Glutamatergic neuron (in vitro differentiated cells): ENCODE data around the gene CHST8. TPM values are rescaled to one million over a fixed set of nuclear protein-coding genes. Genes with fewer than 3 reads are reported as not detected.
"Not testable (repeated sequence)": the region's sequence is repeated elsewhere in the genome, so short reads cannot be mapped to it uniquely, and the experiment has no call there.

Experiments
- DNase-seq: peaks from one replicate; pipeline ENCODE4 v3.0.0; 2022
- H3K27ac Mint-ChIP-seq: one replicate; pipeline ENCODE4 v1.8.0; 2020; ENCODE audit warnings: mild to moderate bottlenecking, mixed read lengths, inconsistent platforms; ENCODE audit not compliant: unreplicated experiment
- H3K27me3 Mint-ChIP-seq: one replicate; pipeline ENCODE4 v1.8.0; 2020; ENCODE audit warnings: mild to moderate bottlenecking, moderate library complexity, mixed read lengths, inconsistent platforms; ENCODE audit not compliant: unreplicated experiment
- H3K36me3 Mint-ChIP-seq: one replicate; pipeline ENCODE4 v1.8.0; 2020; ENCODE audit warnings: mild to moderate bottlenecking, mixed read lengths, inconsistent platforms; ENCODE audit not compliant: unreplicated experiment
- H3K4me1 Mint-ChIP-seq: one replicate; pipeline ENCODE4 v1.8.0; 2020; ENCODE audit warnings: mild to moderate bottlenecking, low read depth, mixed read lengths, inconsistent platforms; ENCODE audit not compliant: unreplicated experiment
- H3K4me3 Mint-ChIP-seq: one replicate; pipeline ENCODE4 v1.8.0; 2020; ENCODE audit warnings: mild to moderate bottlenecking, mixed read lengths, inconsistent platforms; ENCODE audit not compliant: unreplicated experiment
- H3K9me3 Mint-ChIP-seq: one replicate; pipeline ENCODE4 v1.8.0; 2020; ENCODE audit warnings: mild to moderate bottlenecking, moderate library complexity, mixed read lengths, inconsistent platforms; ENCODE audit not compliant: unreplicated experiment
- CTCF ChIP-seq: fragments of 200-600 bp; sonication (generic); IDR thresholded peaks from one replicate; pipeline ENCODE4 v1.5.0; 2021; ENCODE audit not compliant: partially characterized antibody, unreplicated experiment
- total RNA-seq: library from RNA; stranded (reverse); fragmentation: NEBNext Ultra II Directional; extraction: Animal tissue kit (Norgen Biotek cat#: 25700); gene quantifications from one replicate; pipeline ENCODE4 v1.2.1, GENCODE V29; 2021; ENCODE audit not compliant: unreplicated experiment

Gene CHST8
- total RNA-seq, 1 donor from 2014 or later = 235 TPM

DNA sequence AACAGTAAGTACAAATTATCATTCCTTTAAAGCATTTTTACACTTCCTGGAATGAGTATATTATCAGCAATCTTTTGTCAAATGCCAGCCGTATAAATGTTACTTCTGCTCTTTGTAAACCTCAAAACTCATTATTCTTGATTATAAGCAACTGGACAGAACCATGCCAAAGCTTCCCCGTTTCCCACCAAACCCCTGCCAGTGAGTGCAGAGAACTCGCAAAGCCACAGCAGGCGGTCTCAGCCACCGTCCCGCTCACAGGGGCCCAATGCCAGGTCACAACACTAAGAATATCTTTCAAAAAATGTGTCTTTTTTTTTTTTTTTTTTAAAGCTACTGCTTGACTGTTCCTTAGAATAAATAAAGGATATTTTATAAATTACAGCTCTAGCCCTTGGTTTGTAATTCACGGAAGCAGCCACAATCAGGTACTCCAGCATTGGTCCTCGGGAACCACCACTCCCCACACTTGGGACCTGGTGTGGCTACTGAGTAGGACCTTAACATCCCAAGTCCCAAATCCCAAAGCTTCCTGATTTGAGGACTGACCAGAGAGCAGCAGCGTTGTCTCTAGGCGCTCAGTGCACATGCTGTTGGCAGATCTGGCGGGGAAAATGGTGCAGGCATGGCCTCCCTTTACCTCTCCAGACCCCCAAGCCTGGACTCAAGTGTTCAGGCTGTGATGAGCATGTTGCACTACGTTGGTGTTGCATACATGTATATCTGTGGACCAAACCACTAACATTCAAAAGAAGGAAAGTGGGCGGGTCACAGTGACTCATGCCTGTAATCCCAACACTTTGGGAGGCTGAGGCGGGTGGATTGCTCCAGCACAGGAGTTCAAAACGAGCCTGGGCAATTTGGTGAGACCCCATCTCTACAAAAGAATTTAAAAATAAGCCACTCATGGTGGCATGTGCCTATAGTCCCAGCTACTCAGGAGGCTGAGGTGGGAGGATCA is 193.9 kb downstream of the CHST8 start:
- no peak for TF ChIP-seq CTCF
- no peak overlapping the region for H3K4me3 Mint-ChIP-seq
- H3K27ac Mint-ChIP-seq = no peak overlapping the region
- H3K36me3 Mint-ChIP-seq = no peaks in the 10 kb centered on the region
- peaks cover 36% of the 10 kb centered on the region for H3K4me1 Mint-ChIP-seq
- peaks cover 10% of the 10 kb centered on the region for H3K27me3 Mint-ChIP-seq
- H3K9me3 Mint-ChIP-seq = peaks cover 7% of the 10 kb centered on the region
- no peak for DNase-seq

DNA sequence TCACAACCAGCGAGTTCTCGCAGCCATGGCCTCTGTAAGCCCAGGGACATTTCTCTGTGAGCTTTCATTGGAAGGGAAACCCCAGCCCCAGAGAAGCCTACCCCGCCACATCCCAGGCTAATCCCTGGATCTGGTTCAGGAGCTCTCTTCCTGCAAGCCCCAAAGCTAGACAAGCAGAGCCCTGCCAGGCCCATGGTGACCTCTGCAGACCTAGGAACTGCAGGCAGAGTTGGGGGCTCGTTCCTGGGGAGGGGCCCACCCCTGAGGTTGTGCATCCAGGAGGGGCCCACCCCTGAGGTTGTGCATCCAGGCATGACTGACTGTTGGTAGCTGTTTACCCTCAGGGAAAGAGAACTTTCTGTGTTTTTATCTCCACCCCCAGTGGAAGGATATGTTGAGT is 196.7 kb downstream of the CHST8 start:
- peaks cover 6% of the 10 kb centered on the region for H3K27me3 Mint-ChIP-seq
- H3K9me3 Mint-ChIP-seq = peaks cover 3% of the 10 kb centered on the region
- DNase-seq = no peak
- H3K36me3 Mint-ChIP-seq = no peaks in the 10 kb centered on the region
- TF ChIP-seq CTCF = no peak
- no peak overlapping the region for H3K4me3 Mint-ChIP-seq
- H3K27ac Mint-ChIP-seq = no peak overlapping the region
- peaks cover 23% of the 10 kb centered on the region for H3K4me1 Mint-ChIP-seq

DNA sequence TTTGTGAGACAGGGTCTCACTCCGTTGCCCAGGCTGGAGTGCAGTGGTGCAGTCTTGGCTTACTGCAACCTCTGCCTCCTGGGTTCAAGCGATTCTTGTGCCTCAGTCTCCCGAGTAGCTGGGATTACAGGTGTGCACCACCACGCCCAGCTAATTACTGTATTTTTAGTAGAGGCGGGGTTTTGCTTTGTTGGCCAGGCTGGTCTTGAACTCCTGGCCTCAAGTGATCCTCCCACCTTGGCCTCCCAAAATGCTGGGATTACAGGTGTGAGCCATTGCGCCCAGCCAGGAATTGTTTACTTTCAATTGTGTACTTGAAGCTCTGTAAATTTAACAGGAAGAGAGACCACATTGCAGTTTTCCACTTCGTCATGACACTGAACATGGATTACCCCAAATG is 197.3 kb downstream of the CHST8 start:
- H3K36me3 Mint-ChIP-seq, H3K27me3 Mint-ChIP-seq, H3K9me3 Mint-ChIP-seq, DNase-seq, H3K4me3 Mint-ChIP-seq, H3K27ac Mint-ChIP-seq: not testable (repeated sequence)
- peaks cover 17% of the 10 kb centered on the region for H3K4me1 Mint-ChIP-seq

GRCh38 chr19:33819506-33819879 is 197.7 kb downstream of the CHST8 start:
- no peak for DNase-seq
- Mint-ChIP-seq H3K36me3 (no peaks in the 10 kb centered on the region), H3K4me1 (peaks cover 13% of the 10 kb centered on the region), H3K27ac (no peak overlapping the region), H3K9me3 (peaks cover 3% of the 10 kb centered on the region), H3K27me3 (peaks cover 2% of the 10 kb centered on the region), H3K4me3 (peak overlapping the region; percentile 54)
- TF ChIP-seq CTCF = no peak

- Mint-ChIP-seq H3K4me3 (no peak overlapping the region), H3K9me3 (peaks cover 3% of the 10 kb centered on the region)
These were observed 198.4 kb downstream of the CHST8 start for GRCh38 chr19:33819880-33820781.

More at GRCh38 chr19:33819880-33820781, 198.4 kb downstream of the CHST8 start:
- no peak overlapping the region for H3K27ac Mint-ChIP-seq
- no peak for TF ChIP-seq CTCF
- H3K27me3 Mint-ChIP-seq = peaks cover 2% of the 10 kb centered on the region
- H3K36me3 Mint-ChIP-seq = no peaks in the 10 kb centered on the region
- H3K4me1 Mint-ChIP-seq = peaks cover 8% of the 10 kb centered on the region
- DNase-seq = peak; percentile 61
